ENCODE data around the gene CREB3L4. TPM values are rescaled to one million over a fixed set of nuclear protein-coding genes. Genes with fewer than 3 reads are reported as not detected.
A peak's percentile ranks its signal among the peaks of the same experiment; 100 is the strongest.
"Not testable (repeated sequence)": the region's sequence is repeated elsewhere in the genome, so short reads cannot be mapped to it uniquely, and the experiment has no call there.

Gene CREB3L4
- total RNA-seq, 1 donor from 2014 or later = 41.7 TPM

DNA sequence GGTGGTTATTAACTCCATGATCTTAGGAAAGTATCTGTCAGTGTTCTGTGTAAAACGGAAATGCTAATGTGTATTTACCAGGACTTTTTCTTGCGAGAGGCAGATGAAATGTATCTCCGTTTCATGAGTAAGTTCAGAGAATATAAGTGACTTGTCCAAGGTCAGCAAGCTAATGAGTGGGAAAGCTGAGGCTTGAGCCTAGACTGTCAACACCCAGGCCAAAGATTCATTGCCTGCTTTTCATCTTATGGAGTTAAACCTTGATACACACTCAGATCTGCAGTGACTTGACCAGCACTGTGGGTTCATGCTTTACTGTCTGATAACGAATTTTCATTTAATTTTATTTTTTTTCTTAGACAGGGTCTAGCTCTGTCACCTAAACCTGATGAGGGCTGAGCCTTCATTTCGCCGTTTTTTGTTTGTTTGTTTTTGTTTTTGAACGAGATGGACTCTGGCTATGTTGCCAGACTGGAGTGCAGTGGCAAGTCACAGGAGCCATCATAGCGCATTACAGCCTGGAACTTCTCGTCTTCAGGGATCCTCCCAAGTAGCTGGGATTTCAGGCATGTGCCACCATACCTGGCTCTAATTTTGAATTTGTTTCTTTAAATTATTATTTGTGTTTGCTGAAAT is 10.7 kb downstream of the CREB3L4 start:
- H3K4me1 Mint-ChIP-seq (ENCODE audit: low read depth) = peaks cover 19% of the 10 kb centered on the region
- H3K4me3 Mint-ChIP-seq (ENCODE audit: low read depth) = peak overlapping the region; percentile 96
- TF ChIP-seq, protein P1, sequence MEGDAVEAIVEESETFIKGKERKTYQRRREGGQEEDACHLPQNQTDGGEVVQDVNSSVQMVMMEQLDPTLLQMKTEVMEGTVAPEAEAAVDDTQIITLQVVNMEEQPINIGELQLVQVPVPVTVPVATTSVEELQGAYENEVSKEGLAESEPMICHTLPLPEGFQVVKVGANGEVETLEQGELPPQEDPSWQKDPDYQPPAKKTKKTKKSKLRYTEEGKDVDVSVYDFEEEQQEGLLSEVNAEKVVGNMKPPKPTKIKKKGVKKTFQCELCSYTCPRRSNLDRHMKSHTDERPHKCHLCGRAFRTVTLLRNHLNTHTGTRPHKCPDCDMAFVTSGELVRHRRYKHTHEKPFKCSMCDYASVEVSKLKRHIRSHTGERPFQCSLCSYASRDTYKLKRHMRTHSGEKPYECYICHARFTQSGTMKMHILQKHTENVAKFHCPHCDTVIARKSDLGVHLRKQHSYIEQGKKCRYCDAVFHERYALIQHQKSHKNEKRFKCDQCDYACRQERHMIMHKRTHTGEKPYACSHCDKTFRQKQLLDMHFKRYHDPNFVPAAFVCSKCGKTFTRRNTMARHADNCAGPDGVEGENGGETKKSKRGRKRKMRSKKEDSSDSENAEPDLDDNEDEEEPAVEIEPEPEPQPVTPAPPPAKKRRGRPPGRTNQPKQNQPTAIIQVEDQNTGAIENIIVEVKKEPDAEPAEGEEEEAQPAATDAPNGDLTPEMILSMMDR (IDR thresholded peaks at IDR 0.05; ENCODE audit: unreplicated experiment) = no peak
- peak overlapping the region; percentile 95 for H3K27ac Mint-ChIP-seq
- H3K27me3 Mint-ChIP-seq = no peaks in the 10 kb centered on the region
- no peak for DNase-seq (ENCODE audit: low spot score, unreplicated experiment)
- H3K9me3 Mint-ChIP-seq (ENCODE audit: low read depth) = no peaks in the 10 kb centered on the region
- peaks cover 9% of the 10 kb centered on the region for H3K36me3 Mint-ChIP-seq (ENCODE audit: insufficient read depth)

DNA sequence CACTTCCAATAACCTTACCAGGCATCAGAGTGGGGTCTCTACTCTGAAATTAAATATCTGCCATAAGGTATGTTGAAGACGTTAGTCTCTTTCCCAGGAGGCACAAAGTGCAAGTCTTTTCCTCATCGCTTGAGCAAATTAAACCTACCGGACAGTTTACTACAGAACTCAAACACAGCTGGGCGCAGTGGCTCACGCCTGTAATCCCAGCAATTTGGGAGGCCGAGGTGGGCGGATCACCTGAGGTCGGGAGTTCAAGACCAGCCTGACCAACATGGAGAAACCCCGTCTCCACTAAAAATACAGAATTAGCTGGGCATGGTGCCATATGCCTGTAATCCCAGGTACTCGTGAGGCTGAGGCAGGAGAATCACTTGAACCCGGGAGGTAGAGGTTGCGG is 11.4 kb downstream of the CREB3L4 start:
- Mint-ChIP-seq H3K4me3 (ENCODE audit: low read depth) (peak overlapping the region; percentile 96), H3K4me1 (ENCODE audit: low read depth) (peaks cover 19% of the 10 kb centered on the region)
- H3K27me3 Mint-ChIP-seq; H3K9me3 Mint-ChIP-seq (ENCODE audit: low read depth); H3K27ac Mint-ChIP-seq; DNase-seq (ENCODE audit: low spot score, unreplicated experiment); H3K36me3 Mint-ChIP-seq (ENCODE audit: insufficient read depth): not testable (repeated sequence)

DNA sequence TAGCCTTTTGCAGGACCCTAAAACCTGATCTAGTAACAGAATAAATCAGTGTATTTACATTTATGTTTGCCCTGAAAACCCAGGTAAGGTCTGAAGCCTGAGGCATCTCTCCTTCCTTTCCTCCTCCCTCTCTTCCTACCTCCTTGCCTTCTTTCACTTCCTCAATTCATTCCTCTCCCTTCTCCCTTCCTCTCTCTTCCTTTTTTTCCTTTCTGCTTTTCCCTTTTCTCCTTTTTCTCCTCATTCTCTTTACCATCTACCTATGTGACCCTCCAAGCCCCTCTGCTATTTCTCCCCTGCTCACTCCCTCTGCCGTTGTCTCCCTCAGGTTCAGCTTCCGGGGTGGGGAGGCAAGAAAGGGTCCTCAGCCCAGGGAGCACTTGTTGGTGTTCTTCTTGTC is 14.0 kb downstream of the CREB3L4 start:
- Mint-ChIP-seq H3K4me1 (ENCODE audit: low read depth) (peaks cover 25% of the 10 kb centered on the region), H3K27ac (peak overlapping the region; percentile 92)
- not testable (repeated sequence) for H3K4me3 Mint-ChIP-seq (ENCODE audit: low read depth); DNase-seq (ENCODE audit: low spot score, unreplicated experiment); H3K27me3 Mint-ChIP-seq; H3K36me3 Mint-ChIP-seq (ENCODE audit: insufficient read depth); H3K9me3 Mint-ChIP-seq (ENCODE audit: low read depth)

DNA sequence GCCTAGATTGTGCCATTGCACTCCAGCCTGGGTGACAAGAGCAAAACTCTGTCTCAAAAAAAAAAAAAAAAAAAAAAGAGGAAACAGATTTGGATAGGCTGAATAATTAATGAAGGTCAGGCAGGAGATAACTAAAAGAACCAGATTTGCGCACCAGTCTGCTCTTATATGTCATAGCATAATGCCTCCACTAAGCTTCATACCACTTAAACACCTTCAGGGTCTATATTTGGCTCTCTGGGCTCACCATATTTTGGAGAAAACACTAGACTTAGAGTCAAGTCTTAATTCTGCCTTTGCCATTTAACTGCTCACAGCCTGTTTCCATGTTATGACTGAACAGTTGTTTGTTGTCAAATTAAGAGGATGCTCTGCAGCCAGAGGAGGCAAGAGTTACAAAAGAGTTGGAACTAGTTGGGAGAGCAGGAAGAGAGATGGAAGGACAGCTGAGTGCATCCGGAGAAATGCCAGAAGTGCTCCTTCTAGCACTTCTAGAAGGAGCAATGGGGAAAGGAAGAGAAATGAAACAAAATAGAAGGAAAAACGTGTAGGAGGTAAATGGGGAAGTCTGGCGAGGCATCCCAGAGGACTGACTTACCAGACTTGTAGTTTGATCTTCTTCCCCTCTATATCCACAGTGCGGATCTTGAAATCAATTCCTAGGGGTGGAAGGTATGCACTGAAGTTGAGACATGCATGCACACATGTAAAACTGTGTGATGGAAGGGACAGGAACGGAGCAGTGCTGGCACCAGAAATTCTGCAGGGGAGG is 16.6 kb downstream of the CREB3L4 start:
- Mint-ChIP-seq H3K4me3 (ENCODE audit: low read depth) (peak overlapping the region; percentile 25), H3K27me3 (no peaks in the 10 kb centered on the region), H3K36me3 (ENCODE audit: insufficient read depth) (peaks cover 8% of the 10 kb centered on the region), H3K27ac (no peak overlapping the region), H3K9me3 (ENCODE audit: low read depth) (no peaks in the 10 kb centered on the region), H3K4me1 (ENCODE audit: low read depth) (peaks cover 19% of the 10 kb centered on the region)
- DNase-seq (ENCODE audit: low spot score, unreplicated experiment) = no peak
- TF ChIP-seq, protein P1 (IDR thresholded peaks at IDR 0.05; ENCODE audit: unreplicated experiment) = no peak

DNA sequence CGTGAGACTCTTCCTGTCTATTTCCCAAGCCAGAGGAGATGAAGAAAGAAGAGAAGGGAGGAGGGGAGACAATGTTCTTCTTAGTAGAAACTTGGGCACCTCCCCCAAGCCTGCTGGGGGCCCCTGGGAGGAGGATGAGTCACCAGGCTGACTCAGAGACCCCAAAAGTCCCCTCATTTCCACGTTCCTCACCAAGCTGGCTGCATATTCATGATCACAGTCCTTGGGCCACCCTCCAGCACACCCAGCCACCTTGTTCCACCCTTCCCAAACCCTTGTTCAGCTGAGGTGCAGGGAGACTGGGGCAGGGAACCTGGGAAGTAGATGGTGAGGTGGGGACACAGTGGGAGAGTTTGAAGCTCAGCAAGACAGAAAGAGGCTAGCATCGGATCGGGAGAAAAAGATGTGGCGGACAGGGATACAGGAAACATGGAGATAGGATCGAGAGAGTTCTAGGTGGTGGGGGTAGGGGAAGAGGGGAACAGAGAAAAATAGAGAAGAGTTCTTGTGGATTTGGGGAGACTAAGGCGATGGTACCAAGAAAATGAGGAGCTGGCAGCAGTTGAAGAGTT is 17.7 kb downstream of the CREB3L4 start:
- no peaks in the 10 kb centered on the region for H3K9me3 Mint-ChIP-seq (ENCODE audit: low read depth)
- no peak for DNase-seq (ENCODE audit: low spot score, unreplicated experiment)
- H3K4me3 Mint-ChIP-seq (ENCODE audit: low read depth) = peak overlapping the region; percentile 95
- TF ChIP-seq, protein P1 (IDR thresholded peaks at IDR 0.05; ENCODE audit: unreplicated experiment) = no peak
- no peaks in the 10 kb centered on the region for H3K27me3 Mint-ChIP-seq
- peaks cover 8% of the 10 kb centered on the region for H3K36me3 Mint-ChIP-seq (ENCODE audit: insufficient read depth)
- H3K27ac Mint-ChIP-seq = peak overlapping the region; percentile 92
- peaks cover 20% of the 10 kb centered on the region for H3K4me1 Mint-ChIP-seq (ENCODE audit: low read depth)

DNA sequence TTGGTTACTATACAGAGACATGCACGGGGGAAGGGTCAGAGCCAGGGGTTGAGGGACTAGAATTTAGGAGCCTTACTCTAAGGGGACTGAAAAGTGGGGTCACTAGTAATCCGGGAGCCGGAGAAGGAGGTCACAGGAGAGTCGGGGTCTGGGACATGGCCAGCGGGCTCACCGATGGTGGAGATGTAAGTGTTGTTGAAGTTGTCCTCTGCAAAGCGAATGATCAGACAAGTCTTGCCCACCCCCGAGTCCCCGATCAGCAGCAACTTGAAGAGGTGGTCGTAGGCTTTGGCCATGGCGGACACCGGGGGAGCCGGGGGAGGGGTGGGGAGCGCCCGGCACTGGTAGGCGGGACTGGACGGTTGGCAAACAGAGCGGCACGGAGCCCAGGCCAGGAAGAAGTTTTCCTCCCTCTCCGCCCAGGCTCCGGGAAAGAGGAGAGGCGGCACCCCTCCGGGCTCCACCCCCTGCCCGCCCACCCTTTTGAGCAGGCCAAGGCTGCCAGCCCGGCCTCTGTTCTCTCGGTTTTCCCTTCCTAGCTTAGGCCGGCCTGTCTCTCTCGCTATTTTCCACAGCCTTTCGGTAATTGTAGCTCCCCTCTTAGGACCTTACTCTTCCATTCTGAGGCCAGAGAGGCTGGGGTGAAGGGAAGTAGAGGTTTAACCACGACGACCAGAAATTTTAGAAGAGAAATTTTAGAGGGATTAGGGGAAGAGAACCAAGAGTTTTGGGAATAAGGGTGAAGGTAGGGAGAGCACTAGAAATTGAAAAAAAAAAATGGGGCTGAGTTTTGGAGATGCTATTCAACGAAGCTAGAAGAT is 18.4 kb downstream of the CREB3L4 start, which contains the start of gene RAB13:
Gene RAB13 (minus strand): TSS at position 399 of the 821 bp plus-strand sequence. CDS start 103 bp downstream, at position 296.
- H3K9me3 Mint-ChIP-seq (ENCODE audit: low read depth) = no peaks in the 10 kb centered on the region
- H3K27me3 Mint-ChIP-seq = no peaks in the 10 kb centered on the region
- peaks cover 22% of the 10 kb centered on the region for H3K4me1 Mint-ChIP-seq (ENCODE audit: low read depth)
- peak within 1 kb of the TSS; percentile 95 for H3K27ac Mint-ChIP-seq
- H3K4me3 Mint-ChIP-seq (ENCODE audit: low read depth) = peak within 1 kb of the TSS; percentile 95
- H3K36me3 Mint-ChIP-seq (ENCODE audit: insufficient read depth) = peaks cover 9% of the 10 kb centered on the region
- TF ChIP-seq, protein P1 (IDR thresholded peaks at IDR 0.05; ENCODE audit: unreplicated experiment) = no peak
- peak; percentile 65 for DNase-seq (ENCODE audit: low spot score, unreplicated experiment)

Measured in progenitor cell of endocrine pancreas (in vitro differentiated cells).